NCI-H146 treated with DMSO at 0.1 percent for 48 hours (cell line): ENCODE measurements around the gene HDGFL2.

Experiments
- DNase-seq: peaks from one replicate; lab custom pipeline; 2025; ENCODE audit not compliant: unreplicated experiment; lab: John Stamatoyannopoulos, UW

The HDGFL2 gene

DNA sequence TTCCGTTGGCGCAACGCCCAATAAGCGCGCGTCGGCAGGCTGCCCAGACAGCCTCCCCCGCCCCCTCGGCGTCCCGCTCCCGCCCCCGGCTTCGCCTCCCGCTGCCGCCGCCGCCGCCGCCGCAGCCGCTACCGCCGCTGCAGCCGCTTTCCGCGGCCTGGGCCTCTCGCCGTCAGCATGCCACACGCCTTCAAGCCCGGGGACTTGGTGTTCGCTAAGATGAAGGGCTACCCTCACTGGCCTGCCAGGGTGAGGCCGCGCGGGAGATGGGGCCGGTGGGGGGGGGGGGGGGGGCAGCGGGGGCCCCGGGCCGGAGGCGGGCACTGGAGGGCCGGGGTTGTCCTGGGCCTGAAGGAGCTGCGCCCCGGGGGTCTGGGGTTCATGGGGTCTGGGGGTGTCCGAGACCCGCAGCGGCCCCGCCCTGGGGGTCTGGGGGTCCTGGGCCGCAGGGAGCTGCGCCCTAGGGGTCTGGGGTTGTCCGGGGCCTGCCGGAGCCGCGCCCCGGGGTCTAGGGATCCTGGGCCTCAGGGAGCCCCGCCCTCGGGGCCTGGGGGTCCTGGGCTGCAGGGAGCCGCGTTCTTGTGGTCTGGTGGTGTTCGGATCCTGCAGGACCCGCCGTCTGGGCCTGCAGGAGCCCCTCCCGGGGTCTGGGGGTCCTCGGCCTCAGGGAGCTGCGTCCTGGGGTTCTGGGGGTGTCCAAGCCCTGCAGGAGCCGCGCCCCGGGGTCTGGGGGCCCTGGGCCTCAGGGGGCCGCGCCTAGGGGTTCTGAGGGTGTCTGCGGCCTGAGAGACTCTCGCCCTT is at the start of gene HDGFL2:
Gene HDGFL2 (plus strand): TSS at position 124 of the 801 bp plus-strand sequence. CDS start 54 bp downstream, at position 178.
- DNase-seq, result no peak

DNA sequence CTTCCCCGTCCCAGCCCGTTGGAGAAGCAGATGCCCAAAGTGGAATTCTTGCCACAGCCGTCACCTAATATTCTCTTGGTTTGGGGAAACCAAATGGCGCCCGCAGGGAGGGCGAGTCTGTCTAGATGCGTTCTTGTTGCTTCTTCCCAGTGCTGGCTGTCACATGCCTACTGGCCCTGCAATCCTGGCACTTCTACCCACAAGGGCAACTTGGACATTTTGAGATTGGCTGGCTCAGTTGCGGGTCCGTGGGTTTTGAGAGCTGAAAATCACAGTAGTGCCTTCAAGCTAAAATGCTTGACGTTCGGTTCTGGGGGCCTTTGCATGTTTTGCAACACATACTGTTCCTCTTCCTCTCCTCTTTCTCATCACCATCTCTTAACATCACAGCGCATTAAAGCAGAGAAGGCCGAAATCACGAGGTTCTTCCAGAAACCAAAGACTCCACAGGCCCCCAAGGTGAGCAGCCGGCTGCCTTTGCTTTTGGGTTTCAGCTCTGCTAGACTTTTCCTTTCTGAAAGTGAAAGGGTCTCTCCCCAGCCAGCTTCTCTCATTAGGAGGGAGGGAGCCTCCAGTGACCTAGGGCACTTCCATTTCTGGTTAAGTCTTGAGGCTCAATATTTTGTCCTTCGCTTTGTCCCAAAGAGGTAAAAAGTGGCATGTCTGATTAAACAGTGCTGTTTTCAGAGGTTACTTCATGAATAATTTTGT is 48.5 kb upstream of the HDGFL2 start:
- DNase-seq, result no peak

DNA sequence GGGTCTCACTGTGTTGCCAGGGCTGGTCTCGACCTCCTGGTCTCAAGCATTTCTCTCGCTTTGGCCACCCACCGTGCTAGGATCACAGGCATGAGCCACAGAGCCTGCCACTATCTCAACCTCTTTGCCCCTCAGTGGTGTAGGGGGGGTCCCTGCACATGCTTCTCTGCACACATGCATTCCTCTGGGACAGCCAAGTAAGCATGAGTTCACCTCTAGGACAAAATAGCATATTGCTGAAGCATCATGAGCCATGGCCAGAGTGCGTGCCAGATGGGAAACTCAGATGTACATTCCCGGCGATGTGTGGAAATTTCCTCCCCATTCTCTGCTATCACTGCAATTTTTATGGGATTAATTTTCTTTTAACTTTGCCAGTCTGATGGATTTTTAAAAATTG is 46.6 kb upstream of the HDGFL2 start:
- DNase-seq, result no peak

DNA sequence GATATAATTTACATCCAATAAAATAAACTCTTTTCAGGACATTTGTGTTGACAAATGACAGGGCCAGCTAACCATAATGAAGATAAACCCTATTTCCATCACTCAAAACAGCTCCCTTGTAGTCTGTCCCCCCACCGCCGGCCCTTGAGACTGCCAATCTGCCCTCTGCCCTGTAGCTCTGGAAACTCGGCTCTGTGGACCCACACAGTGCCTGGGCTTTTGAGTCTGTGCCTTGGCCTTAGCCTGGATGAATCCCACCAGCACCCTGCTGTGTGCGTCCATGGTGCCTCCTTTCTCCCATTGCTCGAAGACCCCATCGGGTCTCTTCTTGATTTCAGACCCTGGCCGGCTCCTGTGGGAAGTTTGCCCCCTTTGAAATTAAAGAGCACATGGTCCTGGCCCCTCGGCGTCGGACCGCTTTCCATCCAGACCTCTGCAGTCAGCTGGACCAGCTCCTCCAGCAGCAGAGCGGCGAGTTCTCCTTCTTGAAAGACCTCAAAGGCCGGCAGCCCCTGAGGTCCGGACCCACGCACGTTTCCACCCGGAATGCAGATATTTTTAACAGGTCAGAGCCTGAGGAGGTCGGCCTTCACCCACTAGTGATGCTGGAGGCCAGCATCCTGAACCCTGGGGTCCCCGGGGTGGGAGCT is 43.6 kb upstream of the HDGFL2 start:
- no peak for DNase-seq

DNA sequence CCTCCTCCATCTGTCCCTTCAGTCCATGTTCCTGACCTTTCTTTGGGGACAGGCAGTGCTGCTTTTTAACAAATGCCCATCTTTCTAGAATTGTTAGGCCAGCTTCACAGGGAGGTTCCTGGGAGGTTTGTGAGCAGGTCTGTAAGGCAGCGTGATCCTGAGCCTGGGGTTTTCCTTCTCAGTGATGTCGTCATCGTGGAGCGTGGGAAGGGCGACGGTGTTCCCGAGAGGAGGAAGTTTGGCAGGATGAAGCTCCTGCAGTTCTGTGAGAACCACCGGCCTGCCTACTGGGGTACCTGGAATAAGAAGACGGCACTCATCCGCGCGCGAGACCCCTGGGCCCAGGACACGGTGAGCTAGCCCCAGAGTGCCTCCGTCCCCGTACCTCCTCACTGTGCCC is 42.8 kb upstream of the HDGFL2 start:
- no peak for DNase-seq

DNA sequence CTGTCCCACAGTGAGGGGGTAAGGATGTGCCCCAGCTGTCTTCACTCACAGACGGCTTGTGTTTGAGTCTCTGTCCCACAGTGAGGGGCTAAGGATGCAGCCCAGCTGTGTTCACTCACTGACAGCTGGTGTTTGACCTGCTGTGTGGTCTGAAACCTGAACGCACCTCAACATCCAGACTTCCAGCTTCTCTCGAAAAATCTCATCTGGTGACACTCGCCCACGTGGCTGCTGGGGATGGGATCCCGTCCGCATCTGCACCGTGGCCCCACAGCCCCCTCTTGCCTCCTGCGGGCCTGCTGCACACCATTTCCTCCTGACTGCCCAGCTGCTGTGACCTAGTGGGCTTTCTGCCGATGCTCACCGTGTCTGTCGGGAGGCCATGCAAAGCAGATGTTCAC is 42.3 kb upstream of the HDGFL2 start:
- no peak for DNase-seq

DNA sequence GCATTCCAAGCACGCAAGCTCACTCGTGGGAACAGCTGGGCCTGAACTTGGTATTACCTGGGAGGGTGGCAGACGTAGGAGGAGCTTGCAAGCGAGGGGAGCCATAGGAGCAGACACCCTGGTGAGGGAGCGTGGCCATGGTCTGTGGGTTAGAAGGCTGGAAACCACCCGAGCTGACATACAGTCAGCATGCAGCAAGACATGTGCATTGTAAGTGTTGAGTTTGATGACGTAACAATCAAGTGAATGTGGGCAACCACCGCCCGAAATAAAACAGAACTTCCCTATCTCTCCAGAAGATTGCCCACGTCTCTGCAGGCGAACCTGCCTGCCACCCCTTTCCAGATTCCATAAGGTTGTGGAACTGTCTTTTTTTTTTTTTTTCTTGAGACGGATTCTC is 41.3 kb upstream of the HDGFL2 start:
- DNase-seq, result no peak

DNA sequence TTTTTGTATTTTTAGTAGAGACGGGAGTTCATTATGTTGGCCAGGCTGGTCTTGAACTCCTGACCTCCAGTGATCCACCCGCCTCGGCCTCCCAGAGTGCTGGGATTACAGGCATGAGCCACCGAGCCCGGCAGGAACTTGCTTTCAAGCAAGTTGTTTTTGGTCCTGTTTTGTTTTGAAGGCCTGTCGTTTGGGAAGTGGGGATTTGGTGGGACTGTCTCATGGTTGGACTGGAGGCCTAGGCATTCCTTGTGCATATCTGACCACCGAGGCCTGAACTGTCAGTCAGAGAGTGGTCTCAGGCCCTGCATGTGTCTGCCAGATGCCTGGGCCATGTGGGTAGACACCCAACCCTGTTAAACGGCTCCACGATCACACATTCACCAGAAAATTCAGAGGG is 40.8 kb upstream of the HDGFL2 start:
- DNase-seq, result no peak

DNA sequence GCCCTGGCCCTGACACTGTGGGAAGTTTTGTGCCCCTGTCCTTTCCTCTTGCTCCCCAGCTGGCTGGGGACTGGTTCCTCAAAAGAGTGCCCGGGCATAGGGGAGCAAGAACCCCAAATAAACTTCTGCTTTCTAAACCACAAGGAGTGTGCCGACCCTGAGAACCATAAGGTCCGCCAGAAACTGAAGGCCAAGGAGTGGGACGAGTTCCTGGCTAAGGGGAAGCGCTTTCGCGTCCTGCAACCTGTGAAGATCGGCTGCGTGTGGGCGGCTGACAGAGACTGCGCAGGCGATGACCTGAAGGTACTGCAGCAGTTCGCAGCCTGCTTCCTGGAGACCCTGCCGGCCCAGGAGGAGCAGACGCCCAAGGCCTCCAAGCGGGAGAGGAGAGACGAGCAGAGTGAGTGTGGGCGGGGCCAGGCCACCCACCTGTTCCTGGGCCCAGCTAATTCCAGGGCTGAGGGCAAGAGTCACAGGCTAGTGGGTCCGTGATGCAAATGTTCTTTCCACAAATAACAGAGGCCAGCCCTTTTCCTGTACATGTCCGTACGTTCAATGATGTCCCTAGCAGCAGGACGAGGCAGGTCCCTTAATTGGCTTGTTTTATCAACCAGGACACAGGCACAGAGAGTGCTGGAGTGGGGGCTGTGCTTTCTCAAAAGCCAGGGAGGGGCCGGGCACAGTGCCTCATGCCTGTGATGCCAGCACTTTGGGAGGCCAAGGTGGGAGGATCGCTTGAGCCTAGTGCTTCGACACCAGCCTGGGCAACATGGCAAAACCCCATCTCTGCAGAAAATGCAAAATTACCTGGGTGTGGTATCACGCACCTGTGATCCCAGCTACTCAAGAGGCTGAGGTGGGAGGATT is 40.1 kb upstream of the HDGFL2 start:
- no peak for DNase-seq

DNA sequence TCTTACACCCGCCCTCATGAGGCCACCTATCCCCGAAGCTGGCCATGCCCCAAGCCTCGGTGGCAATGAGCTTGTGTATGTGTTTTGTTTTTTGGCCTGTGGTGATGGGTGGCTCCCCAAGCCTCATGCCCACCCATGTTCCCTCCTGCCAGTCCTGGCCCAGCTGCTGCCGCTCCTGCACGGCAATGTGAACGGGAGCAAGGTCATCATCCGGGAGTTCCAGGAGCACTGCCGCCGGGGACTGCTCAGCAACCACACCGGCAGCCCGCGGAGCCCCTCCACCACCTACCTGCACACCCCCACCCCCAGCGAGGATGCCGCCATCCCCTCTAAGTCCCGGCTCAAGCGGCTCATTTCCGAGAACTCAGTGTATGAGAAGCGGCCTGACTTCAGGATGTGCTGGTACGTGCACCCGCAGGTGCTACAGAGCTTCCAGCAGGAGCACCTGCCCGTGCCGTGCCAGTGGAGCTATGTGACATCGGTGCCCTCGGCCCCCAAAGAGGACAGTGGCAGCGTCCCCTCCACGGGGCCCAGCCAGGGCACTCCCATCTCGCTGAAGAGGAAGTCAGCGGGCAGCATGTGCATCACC is 39.1 kb upstream of the HDGFL2 start:
- DNase-seq, result no peak

DNA sequence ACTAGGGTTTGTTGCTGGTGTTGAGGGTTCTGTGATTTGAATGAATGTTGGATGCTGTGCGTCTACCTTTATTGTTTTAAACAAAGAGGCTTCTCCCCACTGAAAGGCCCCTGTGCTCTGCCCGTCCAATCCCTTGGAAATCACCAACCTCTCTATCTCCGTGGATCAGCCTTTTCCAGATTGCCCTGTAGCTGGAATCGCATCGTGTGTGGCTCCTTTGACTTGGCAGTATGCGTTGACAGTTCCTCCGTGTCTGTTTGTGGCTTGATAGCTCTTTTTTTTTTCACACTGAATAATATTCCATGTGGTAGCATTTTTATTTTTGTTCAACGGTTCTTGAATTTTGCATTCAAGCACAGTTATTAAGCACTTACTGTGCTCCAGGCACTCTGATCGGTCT is 37.7 kb upstream of the HDGFL2 start:
- DNase-seq, result no peak

DNA sequence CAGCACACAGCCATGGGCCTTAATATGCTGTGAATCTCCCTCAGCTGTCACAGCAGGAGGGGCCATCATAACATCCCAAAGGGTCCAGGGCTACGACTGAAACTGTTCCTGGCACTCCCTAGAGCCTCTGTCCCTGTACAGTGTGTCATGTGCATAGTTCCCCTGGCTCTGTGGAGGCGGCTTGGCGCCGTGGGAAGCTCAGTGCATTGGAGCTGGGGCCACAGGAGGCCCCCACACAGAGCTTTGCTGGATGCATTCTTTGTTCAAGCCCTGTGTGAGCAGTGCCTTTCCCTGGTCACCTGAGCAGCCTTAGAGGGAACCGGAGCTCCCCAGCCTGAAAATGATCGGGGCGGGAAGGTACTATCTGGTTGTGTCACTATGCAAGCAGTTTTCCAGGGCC is 35.9 kb upstream of the HDGFL2 start:
- DNase-seq, result no peak

DNA sequence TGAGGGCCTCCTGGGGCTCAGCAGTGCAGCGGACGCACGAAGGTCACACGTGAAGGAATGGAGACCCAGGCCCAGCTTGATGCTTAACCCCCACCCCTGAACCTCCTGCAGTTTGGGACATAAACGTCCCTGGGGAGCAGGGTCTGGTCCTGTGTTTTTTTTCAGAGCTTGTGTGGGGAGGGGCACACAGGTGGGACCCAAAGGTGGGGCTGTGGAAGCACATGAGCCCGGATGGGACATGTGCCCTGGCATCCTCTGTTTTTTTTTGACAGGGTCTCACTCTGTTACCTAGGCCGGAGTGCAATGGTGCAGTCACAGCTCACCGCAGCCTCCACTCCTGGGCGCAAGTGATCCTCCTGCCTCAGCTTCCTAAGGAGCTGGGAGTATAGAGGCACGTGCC is 35.0 kb upstream of the HDGFL2 start:
- DNase-seq, result no peak

DNA sequence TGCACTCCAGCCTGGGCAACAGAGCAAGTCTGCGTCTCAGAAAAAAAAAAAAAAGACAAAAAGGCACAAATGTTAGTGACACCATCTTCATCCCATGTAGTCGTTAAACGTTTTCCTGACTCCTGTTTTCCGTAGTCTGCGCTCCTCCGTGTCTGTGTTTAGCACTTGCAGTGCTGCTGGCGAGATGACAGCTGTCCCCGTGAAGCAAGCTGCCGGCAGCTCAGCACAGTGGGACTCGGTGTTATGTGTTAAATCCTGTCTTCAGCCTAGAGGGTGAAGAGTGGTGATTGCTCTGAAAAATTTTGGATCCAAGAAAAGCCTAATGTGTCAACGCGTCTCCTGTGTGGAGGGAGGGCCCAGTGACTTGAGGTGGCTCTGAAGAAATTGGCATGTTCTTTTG is 32.9 kb upstream of the HDGFL2 start:
- no peak for DNase-seq

DNA sequence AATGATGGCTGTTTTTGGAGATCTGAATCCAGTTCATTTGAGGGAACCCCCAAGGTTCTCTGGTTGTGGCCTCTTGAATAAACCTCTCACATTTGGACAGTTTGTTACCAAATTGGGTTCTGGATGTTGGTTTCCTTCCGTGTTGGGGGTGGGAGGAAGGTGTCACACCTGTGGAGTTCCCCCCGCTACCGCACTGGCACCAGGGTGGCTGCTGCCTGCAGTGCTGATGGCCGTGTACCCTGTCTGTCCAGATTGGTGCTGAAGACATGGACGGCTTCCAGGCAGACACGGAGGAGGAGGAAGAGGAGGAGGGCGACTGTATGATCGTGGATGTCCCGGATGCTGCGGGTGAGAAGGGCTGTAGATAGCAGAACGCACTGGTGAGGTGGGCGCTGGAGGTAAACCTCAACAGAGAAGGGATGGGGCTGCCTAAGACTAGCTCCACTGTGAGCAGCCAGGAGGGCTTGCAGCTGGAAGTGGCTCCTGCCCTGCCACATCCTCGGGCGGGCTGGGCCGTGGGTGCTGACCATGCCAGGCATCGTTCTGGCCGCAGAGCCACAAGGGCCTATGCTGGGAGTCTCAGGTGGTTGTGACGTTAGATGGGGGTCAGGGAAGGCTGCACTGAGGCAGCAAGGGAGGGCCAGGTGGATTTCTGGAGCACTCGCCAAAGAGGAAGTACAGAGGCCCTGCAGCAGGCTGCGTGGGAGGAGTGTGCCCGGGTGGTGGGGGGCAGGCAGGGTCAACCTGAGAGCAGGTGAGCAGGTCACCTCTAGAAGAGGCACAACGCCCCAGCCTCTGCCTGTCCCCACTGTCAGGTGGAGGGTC is 29.9 kb upstream of the HDGFL2 start:
- no peak for DNase-seq

DNA sequence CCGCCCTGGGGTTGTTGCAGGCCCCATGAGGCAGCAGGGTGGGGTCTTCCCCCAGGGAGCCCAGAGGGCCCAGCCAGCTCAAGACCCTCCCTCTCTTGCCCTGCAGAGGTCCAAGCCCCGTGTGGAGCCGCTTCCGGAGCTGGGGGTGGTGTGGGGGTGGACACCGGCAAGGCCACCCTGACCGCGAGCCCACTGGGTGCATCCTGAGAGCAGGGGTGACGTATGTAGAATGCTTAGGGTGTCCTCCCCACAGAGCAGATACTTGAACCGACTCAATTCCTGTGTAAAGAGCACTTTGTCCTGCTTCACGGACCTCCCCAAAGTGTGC is 29.3 kb upstream of the HDGFL2 start:
- no peak for DNase-seq

DNA sequence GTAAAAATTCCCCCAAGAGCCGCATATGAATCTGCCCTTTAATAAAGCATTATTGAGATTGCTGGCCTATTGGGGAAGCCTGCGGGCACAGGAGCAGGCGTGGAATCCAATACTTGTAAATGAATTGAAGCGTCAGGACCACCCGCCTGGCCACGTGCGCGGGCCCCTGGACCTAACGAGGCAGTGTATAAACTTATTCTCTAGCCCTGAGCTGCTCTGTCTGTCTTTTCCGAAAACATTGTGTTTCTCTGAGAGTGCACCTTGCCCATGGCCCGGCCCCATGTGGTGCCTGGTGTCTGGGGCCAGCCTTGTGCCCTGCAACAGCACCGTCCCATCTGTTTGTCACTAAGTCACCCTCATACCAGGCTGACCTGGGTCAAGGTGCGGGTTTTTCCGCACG is 28.9 kb upstream of the HDGFL2 start:
- no peak for DNase-seq

DNA sequence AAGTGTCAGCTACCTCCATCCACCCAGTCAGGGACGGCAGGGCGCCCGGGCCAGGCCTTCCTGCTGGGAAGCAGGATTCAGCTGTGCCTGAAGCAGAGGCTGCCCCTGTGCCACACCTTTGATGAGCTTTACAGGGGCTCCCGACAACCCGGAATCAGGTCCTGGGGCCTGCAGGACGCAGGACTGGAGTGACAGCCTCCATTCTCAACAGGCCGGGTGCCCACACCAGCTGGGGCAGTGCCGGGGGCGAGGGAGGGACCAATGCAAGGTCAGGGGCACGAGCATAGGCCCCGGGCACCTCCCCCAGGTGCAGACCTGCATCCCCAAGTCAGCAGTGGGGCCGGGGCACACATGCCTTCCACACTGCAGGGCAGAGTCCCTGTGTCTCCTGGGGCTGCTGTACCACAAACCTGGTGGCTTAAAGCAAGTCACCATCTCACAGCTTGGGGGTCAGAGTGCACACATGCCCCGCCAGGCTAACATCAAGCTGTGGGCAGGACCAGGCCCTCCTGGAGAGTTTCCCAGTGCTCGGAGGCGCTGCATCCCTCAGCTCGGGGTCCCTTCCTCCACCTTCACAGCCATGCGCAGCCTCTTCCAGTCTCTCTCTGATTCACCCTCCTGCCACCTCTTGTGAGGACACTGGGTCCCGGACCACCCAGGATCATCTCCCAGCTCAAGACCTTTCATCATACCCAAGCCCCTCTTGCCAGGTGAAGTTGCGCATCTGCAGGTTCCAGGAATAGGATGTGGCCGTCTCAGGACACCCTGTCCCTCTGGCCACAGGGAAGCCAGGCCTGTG is 27.9 kb upstream of the HDGFL2 start:
- no peak for DNase-seq
